HG03460 (cell line): ENCODE data around the gene AHCYL2.
A peak's percentile ranks its signal among the peaks of the same experiment; 100 is the strongest.
"Not testable (repeated sequence)": the region's sequence is repeated elsewhere in the genome, so short reads cannot be mapped to it uniquely, and the experiment has no call there.

ENCODE experiments used
- ATAC-seq: cut with Tn5 transposase; IDR thresholded peaks from one replicate; pipeline ENCODE4 v1.9.1; 2021; ENCODE audit not compliant: unreplicated experiment

AHCYL2 gene

GRCh38 chr7:129412501-129412900 lies 187.7 kb downstream of the AHCYL2 start:
- no peak for ATAC-seq

- no peak for ATAC-seq
These were observed 192.2 kb downstream of the AHCYL2 start for GRCh38 chr7:129417073-129417472.

- ATAC-seq: no peak
These were observed 197.0 kb downstream of the AHCYL2 start for GRCh38 chr7:129421717-129422250.

GRCh38 chr7:129422727-129423126 lies 197.9 kb downstream of the AHCYL2 start:
- no peak for ATAC-seq

- ATAC-seq: no peak
These were observed 199.0 kb downstream of the AHCYL2 start for GRCh38 chr7:129423700-129424410.

- no peak for ATAC-seq
These were observed 201.7 kb downstream of the AHCYL2 start for GRCh38 chr7:129426482-129426881.

- no peak for ATAC-seq
These were observed 202.8 kb downstream of the AHCYL2 start for GRCh38 chr7:129427526-129428045.

GRCh38 chr7:129431911-129432643 lies 207.2 kb downstream of the AHCYL2 start:
- no peak for ATAC-seq

GRCh38 chr7:129433847-129434674 lies 209.2 kb downstream of the AHCYL2 start, which contains the start of gene STRIP2:
Gene STRIP2 (plus strand): TSS chr7:129434432. CDS start chr7:129434473, 41 bp downstream.
- peak; percentile 97 for ATAC-seq

GRCh38 chr7:129434675-129435318 lies 210.0 kb downstream of the AHCYL2 start:
- ATAC-seq: no peak

GRCh38 chr7:129435414-129435829 lies 210.6 kb downstream of the AHCYL2 start:
- ATAC-seq: no peak

GRCh38 chr7:129436335-129436923 lies 211.6 kb downstream of the AHCYL2 start:
- no peak for ATAC-seq

- ATAC-seq: no peak
These were observed 212.4 kb downstream of the AHCYL2 start for GRCh38 chr7:129437190-129437589.

GRCh38 chr7:129438281-129438838 lies 213.5 kb downstream of the AHCYL2 start:
- no peak for ATAC-seq

GRCh38 chr7:129438839-129439651 lies 214.2 kb downstream of the AHCYL2 start:
- ATAC-seq: no peak

- no peak for ATAC-seq
These were observed 215.3 kb downstream of the AHCYL2 start for GRCh38 chr7:129439963-129440625.

- ATAC-seq: no peak
These were observed 218.8 kb downstream of the AHCYL2 start for GRCh38 chr7:129443612-129444011.

- not testable (repeated sequence) for ATAC-seq
These were observed 219.9 kb downstream of the AHCYL2 start for GRCh38 chr7:129444776-129445175.
